Calu3 (cell line): ENCODE results near the gene RBP2. TPM values are rescaled to one million over a fixed set of nuclear protein-coding genes. Genes with fewer than 3 reads are reported as not detected.
A peak's percentile ranks its signal among the peaks of the same experiment; 100 is the strongest.

Experiments
- BruUV-seq: library from RNA; stranded (reverse); fragments of 400-500 nt; replicated peaks from 2 replicates; lab custom pipeline; 2021; lab: Mats Ljungman, UMichigan
- CTCF ChIA-PET: fragments of 300-600 bp; sonication (Branson Sonifier 250); formaldehyde crosslinking; loops from one replicate; lab custom pipeline; 2022; ENCODE audit warnings: antibody characterized with exemption; lab: Charles Lee
- DNase-seq: peaks from one replicate; pipeline ENCODE4 v3.0.0; 2022
- H3K27ac Mint-ChIP-seq: one replicate; pipeline ENCODE4 v1.8.0; 2022; ENCODE audit warnings: mixed read lengths; ENCODE audit not compliant: unreplicated experiment
- H3K27me3 Mint-ChIP-seq: one replicate; pipeline ENCODE4 v1.8.0; 2022; ENCODE audit warnings: mixed read lengths; ENCODE audit not compliant: unreplicated experiment
- H3K36me3 Mint-ChIP-seq: one replicate; pipeline ENCODE4 v1.8.0; 2022; ENCODE audit warnings: mild to moderate bottlenecking, moderate library complexity, mixed read lengths; ENCODE audit not compliant: insufficient read depth, unreplicated experiment
- H3K4me1 Mint-ChIP-seq: one replicate; pipeline ENCODE4 v1.8.0; 2022; ENCODE audit warnings: mild to moderate bottlenecking, low read depth, mixed read lengths; ENCODE audit not compliant: unreplicated experiment
- H3K4me3 Mint-ChIP-seq: one replicate; pipeline ENCODE4 v1.8.0; 2022; ENCODE audit warnings: mild to moderate bottlenecking, low read depth, moderate library complexity, mixed read lengths; ENCODE audit not compliant: unreplicated experiment
- H3K9me3 Mint-ChIP-seq: one replicate; pipeline ENCODE4 v1.8.0; 2022; ENCODE audit warnings: low read depth, mixed read lengths; ENCODE audit not compliant: unreplicated experiment
- CTCF ChIP-seq: fragments of 200-600 bp; IDR thresholded peaks from one replicate; pipeline ENCODE4 v1.8.0; 2022; ENCODE audit warnings: antibody characterized with exemption; ENCODE audit not compliant: unreplicated experiment
- intact Hi-C: fragments of 100-400 bp; cut with micrococcal nuclease; formaldehyde crosslinking; loops from one replicate; pipeline ENCODE4 v1.10.0; 2022; ENCODE audit not compliant: unreplicated experiment
- total RNA-seq: library from RNA; stranded (reverse); gene quantifications from 2 replicates; pipeline ENCODE4 v1.2.3, GENCODE V29; 2022

The RBP2 gene
- total RNA-seq, 1 experiment from 2014 or later: not detected

DNA sequence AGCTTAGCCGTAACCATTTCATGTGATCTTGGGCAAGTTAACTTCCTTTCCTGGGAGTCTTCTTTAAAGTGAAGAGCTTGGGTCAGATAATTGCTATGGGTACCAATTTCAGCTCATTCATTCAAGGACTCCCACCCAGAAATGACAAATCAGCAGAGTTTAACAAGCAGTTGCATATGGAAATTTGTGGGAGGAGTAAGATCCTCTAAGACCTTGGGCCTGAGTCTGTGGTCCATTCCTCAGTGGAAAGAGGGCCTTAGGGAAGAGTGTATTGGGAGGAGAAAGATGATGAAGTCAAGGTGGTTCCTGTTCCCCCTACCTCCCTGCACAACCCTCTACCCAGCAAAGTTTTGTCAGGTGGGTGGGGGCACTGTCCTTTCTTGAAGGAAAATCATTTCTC, 42.1 kb downstream of the RBP2 start:
- intact Hi-C loops: loop anchor here (5.0 kb wide), 1 partner anchor 243 kb away; the partner anchor contains the start of gene NMNAT3

GRCh38 chr3:139433089-139433488, 43.2 kb downstream of the RBP2 start:
- Mint-ChIP-seq H3K27ac (no peak overlapping the region), H3K9me3 (no peaks in the 10 kb centered on the region), H3K27me3 (no peaks in the 10 kb centered on the region), H3K4me1 (peaks cover 11% of the 10 kb centered on the region), H3K36me3 (no peaks in the 10 kb centered on the region), H3K4me3 (no peak overlapping the region)
- no peak for DNase-seq
- intact Hi-C loops: loop anchor here (5.0 kb wide), 1 partner anchor 244 kb away; the partner anchor contains the start of gene NMNAT3
- no TSS peak for BruUV-seq
- CTCF ChIA-PET: interaction anchor here (0.8 to 1.8 kb wide), 2 partner anchors 8 to 129 kb away, joined by 4 read pairs; no protein-coding TSS in a partner anchor
- TF ChIP-seq CTCF: no peak

More for the DNA sequence above, 42.1 kb downstream of the RBP2 start:
- CTCF ChIA-PET: interaction anchor here (0.6 to 0.9 kb wide), 4 partner anchors 11 to 178 kb away, joined by 3 to 6 read pairs (median 4); no protein-coding TSS in a partner anchor
- no peak for DNase-seq
- H3K4me3 Mint-ChIP-seq: no peak overlapping the region
- H3K27ac Mint-ChIP-seq: no peak overlapping the region
- no peaks in the 10 kb centered on the region for H3K27me3 Mint-ChIP-seq
- H3K36me3 Mint-ChIP-seq: no peaks in the 10 kb centered on the region
- no peaks in the 10 kb centered on the region for H3K9me3 Mint-ChIP-seq
- peaks cover 11% of the 10 kb centered on the region for H3K4me1 Mint-ChIP-seq
- no peak for TF ChIP-seq CTCF
- BruUV-seq: no TSS peak

- Mint-ChIP-seq H3K4me3 (no peak overlapping the region), H3K27ac (no peak overlapping the region), H3K27me3 (no peaks in the 10 kb centered on the region), H3K4me1 (peaks cover 11% of the 10 kb centered on the region), H3K36me3 (peaks cover 5% of the 10 kb centered on the region), H3K9me3 (no peaks in the 10 kb centered on the region)
- CTCF ChIA-PET: no interaction called here
- no peak for TF ChIP-seq CTCF
- DNase-seq: no peak
- no TSS peak for BruUV-seq
- intact Hi-C loops: loop anchor here (5.0 kb wide), 1 partner anchor 247 kb away; the partner anchor contains the start of gene NMNAT3
Observed at GRCh38 chr3:139430493-139430892, 45.8 kb downstream of the RBP2 start.

- no TSS peak for BruUV-seq
- no peaks in the 10 kb centered on the region for H3K4me1 Mint-ChIP-seq
- TF ChIP-seq CTCF: peak; percentile 83
- peak; percentile 73 for DNase-seq
- no peaks in the 10 kb centered on the region for H3K27me3 Mint-ChIP-seq
- intact Hi-C loops: loop anchor here (1.0 to 5.0 kb wide), 4 partner anchors 80 to 202 kb away; no protein-coding TSS in a partner anchor
- no peak overlapping the region for H3K27ac Mint-ChIP-seq
- H3K4me3 Mint-ChIP-seq: no peak overlapping the region
- CTCF ChIA-PET: interaction anchor here (0.5 to 2.9 kb wide), 13 partner anchors 30 to 510 kb away, joined by 3 to 16 read pairs (median 4); partner anchors contain the start of gene NMNAT3
- H3K36me3 Mint-ChIP-seq: peaks cover 5% of the 10 kb centered on the region
- no peaks in the 10 kb centered on the region for H3K9me3 Mint-ChIP-seq
Observed at GRCh38 chr3:139427283-139428060, 48.8 kb downstream of the RBP2 start.
